Activated T-cell treated with anti-CD3 and anti-CD28 coated beads for 4 hours (primary cell): ENCODE results near the gene KANSL2.
A peak's percentile ranks its signal among the peaks of the same experiment; 100 is the strongest.
"Not testable (repeated sequence)": the region's sequence is repeated elsewhere in the genome, so short reads cannot be mapped to it uniquely, and the experiment has no call there.

ENCODE experiments used
- DNase-seq: peaks from one replicate; pipeline ENCODE4 v3.0.0-alpha.2; 2020

KANSL2 gene

DNA sequence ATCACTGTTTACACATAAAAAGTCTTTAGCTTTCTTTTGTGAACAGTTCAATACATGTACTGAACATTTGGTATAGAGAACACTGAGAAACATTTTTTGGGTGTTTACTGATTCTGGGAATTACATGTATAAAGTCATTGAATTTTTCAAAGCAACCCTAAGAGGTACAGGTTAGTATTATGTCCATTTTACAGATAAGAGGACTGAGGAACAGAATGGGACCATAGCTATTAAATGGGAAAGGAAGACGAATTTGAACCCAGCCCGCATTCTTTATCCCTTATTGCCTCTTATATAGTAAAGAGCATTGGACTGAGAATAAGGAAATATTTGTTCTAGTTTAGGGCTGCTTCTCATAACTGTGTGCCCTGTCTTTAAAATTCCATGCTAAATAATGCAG, 889 bp upstream of the KANSL2 start:
- no peak for DNase-seq

DNA sequence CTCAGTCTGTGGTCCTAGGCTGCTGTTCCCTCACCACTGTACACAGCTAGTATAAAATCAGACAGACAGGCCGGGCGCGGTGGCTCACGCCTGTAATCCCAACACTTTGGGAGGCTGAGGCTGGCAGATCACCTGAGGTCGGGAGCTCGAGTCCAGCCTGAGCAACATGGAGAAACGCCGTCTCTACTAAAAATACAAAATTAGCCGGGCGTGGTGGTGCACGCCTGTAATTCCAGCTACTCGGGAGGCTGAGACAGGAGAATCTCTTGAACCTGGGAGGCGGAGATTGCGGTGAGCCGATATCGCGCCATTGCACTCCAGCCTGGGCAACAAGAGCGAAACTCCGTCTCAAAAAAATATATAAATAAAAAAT, 481 bp upstream of the KANSL2 start:
- DNase-seq = not testable (repeated sequence)

DNA sequence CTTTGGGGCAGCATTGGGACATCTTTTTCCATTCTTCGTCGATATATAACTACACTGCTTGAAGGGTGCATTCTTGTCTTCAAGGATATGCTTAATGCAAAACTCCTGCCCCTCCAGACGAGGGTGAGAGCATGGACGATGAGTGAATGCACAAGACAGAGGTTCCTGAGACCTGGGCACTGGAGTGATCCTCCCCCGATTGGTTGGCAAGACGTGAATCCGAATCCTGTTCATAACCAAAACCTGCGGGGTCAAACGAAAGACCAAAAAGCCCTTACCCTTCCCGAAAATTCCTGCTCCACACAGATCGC, 684 bp downstream of the KANSL2 start:
- DNase-seq = peak; percentile 5

DNA sequence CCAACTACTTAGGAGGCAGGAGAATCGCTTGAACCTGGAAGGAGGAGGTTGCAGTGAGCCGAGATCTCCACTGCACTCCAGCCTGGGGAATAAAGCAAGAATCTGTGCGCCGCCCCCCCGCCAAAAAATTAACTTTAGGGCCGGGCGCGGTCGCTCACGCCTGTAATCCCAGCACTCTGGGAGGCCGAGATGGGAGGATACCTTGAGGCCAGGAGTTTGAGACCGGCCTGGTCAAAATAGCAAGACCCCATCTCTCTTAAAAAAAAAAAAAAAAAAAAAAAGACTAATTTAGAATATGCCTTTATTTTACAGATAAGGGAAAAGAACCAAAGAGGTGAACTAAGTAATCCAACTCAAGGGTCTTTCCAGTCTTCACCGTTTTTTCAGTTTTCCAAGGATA, 1.2 kb downstream of the KANSL2 start:
- no peak for DNase-seq

DNA sequence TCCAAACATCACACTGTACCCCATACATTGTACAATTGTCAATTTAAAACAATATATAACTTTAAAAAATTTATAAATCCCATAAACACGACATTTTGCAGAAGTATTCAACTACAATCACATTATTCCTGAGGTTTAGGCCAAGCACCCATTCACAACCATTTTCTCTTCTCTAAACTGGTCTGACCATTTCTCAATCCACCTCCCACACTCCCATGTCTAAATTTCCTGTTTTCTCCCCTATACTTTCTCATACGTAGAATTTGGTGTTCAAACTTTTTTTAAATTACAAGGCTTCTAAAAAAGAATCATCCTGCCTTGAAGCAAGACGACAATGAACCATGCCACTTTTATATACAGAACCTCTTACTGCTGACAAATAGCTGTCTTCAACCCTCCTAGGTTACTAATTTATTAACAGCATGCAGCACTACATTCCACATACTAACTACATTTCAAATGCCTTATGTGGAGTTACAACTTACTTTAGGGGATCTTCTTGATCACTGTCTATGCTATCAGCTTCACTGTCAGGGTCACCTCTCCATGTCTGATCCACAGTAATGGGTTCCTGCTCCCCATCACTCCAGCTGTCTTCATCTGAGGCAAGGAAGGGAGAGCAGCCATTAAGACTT, 3.4 kb downstream of the KANSL2 start:
- DNase-seq = no peak

DNA sequence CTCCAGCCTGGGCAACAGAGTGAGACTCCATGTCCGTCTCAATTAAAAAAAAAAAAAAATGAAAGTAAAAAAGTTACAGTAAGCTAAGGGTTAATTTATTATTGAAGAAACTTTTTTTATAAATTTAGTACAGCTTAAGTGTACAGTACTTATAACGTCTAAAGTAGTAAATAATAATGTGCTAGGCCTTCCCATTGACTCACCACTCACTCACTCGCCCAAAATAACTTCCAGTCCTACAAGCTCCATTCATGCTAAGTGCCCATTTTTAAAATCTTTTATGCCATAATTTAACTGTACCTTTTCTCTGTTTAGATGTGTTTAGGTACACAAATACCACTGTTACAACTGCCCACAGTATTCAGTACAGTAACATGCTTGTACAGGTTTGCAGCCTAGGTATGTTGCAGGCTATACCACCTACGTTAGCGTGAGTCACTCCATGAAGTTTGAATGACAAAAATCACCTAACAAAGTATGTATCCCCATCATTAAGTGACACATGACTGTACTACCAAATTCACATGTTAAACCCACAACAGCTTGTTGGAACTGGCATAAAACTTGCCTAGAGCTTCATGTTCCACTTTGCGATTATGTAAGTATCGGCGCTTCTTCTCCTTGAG, 10.7 kb downstream of the KANSL2 start:
- DNase-seq = no peak

DNA sequence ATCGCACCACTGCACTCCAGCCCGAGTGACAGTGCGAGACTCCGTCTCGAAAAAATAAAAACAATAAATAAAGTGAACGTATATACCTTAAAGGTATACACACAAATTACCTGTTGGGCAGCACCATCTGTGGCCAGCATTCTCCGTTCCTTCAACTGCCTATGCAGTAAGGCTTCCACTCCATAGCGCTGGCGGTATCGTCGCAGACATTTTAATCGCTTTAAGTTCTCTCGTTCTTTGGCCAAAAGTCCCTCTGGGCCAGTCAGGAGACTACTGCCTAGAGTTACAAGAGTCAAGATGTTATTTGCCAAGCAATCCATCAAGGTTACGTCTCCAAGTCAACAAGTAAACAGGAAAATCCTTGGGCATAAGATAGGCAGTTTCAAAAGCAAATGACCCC, 13.0 kb downstream of the KANSL2 start:
- no peak for DNase-seq

DNA sequence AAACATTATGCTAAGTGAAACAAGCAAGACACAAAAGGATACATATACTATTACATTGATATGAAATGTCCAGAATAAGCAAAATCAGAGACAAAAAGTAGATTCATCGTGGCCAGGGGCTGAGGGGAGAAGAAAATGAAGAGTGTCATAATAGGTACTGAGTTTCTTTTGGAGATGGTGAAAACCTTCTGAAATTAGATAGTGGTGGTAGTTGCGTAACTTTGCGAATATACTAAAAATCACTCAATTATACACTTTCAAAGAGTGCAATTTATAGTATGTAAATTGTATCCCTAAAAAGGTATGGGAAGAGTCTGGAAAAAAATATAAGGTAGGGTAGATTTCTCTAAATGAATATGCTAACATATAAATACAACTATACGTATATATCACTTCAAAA, 22.2 kb downstream of the KANSL2 start:
- no peak for DNase-seq

DNA sequence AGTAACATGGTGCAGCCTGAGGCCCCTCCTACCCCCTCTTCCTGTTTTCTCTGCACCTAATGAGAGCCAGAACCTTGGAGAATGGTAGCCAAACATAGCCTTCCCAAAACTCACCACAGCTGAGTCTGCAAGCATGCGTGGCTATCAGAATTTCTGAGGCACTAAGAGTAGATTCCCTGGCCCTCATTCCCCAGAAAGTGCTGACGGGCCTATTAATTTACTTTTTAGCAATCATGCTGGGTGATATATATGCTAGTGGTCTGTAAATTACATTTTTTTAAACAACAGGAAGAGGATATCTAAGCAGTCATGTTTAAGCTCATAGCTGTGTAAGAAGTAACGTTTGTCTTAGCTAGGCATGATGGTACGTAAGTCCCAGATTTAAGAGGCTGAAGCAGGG, 30.4 kb downstream of the KANSL2 start:
- no peak for DNase-seq

DNA sequence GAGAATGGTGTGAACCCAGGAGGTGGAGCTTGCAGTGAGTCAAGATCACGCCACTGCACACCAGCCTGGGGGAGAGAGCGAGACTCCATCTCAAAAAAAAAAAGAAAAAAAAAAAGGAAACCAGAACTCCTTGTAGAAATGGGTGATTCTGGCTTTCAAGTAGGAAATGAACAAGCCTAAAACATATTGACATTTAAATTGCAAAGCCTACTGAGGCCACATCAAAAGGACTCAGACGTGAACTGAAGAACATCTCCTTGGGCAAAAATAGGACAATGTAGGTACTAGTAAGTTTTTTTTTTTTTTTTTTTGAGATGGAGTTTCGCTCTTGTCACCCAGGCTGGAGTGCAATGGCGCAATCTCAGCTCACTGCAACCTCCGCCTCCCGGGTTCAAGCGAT, 36.7 kb downstream of the KANSL2 start:
- DNase-seq = not testable (repeated sequence)

DNA sequence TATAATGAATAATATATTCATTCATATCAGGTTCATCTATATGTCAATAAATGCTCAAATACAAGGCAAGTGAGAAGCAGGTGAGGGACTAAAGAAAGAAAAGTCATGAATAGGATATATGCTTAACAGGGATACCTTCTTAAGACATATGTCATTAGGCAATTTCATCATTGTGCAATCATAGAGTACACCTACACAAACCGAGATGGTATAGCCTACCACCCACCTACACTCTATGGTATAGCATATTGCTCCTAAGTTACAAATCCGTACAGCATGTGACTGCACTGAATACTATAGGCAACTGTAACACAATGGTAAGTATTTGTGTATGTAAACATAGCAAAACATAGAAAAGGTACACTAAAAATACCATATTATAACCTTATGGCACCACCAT, 39.0 kb downstream of the KANSL2 start:
- DNase-seq = no peak

DNA sequence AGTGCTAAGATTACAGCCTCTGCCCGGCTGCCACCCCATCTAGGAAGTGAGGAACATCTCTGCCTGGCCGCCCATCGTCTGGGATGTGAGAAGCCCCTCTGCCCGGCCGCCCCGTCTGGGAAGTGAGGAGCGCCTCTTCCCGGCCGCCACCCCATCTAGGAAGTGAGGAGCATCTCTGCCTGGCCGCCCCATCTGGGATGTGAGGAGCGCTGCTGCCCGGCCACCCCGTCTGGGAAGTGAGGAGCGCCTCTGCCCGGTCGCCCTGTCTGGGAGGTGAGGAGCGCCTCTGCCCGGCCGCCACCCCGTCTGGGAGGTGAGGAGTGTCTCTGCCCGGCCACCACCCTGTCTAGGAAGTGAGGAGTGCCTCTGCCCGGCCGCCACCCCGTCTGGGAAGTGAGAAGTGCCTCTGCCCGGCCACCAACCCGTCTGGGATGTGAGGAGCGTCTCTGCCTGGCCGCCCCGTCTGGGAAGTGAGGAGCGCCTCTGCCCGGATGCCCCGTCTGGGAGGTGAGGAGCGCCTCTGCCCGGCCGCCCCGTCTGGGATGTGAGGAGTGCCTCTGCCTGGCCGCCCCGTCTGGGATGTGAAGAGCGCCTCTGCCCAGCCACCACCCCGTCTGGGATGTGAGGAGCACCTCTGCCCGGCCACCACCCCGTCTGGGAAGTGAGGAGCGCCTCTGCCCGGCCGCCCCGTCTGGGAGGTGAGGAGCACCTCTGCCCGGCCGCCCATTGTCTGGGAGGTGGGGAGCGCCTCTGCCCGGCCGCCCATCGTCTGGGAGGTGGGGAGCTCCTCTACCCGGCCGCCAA, 40.1 kb downstream of the KANSL2 start:
- DNase-seq = not testable (repeated sequence)

DNA sequence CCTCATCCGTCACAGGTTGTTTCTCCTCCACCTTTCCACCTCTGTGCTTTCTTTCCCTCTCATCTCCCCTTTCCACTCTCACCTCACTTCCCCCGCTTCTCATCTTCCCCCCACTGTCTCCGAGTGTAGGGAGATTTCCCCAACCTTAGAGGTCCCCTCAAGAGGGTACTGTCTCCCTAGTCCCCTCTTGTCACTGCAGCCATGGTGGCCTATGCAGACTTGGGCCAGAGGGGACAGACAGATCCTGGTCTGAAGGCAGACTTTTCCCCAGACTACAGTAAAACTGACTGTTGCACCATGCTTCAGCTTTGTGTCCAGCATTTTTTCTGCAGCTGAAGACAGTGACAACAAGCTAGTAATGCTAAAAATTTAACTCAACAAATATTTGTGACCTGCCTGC, 41.2 kb downstream of the KANSL2 start:
- DNase-seq = no peak

DNA sequence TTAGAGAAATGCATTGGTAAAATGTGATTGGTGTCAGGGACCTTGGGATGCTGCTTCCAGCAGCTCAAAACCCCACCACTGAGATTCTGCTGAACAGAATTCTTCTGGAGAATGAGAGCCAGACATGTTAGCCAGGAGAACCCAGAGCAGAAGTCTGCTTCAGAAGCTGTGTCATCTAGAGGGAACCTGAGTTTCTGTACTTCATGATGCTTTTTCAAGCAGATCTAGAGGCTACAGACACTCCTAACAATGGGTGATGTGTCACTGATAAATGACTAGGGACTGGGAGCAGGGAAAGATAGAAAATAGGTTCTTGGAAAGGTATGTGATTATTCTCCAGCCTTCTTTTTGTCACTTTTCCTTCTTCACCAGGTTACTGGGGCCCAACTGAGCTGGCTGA, 41.6 kb downstream of the KANSL2 start:
- no peak for DNase-seq

DNA sequence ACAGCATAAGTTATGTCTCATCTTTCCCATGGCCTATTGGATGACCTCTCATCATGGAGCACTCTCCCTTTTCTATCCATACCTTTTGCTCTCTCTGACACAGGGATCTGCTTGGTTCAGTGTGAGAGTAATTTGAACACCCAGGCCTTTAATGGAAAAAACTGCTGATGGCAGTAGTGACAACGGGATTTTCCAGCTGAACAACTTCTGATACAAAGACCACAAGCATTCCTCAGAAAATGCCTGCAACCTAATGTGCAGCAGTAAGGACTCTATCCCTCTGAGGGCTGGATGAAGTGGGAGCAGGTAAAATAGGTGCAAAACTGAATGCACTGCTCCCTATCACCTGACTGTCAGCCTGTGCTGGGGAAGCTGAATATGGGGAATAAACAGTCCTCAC, 51.0 kb downstream of the KANSL2 start:
- no peak for DNase-seq

DNA sequence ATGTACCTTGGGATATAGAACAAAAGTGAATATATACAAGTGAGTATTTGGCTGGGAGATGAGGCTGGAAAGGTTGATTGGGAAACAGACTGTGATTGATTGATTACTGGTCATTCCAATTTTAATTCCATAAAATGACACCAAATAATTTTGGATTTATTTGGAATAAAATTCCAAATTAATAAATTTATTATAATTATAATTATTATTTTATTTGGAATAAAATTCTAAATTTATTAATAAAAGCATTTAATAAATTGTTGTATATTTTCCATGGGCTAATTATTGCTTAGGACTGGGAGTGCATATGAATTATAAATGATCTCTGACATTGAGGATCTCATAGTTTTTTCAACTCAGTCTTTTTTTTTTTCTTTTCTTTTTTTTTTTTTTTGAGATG, 51.7 kb downstream of the KANSL2 start:
- no peak for DNase-seq

DNA sequence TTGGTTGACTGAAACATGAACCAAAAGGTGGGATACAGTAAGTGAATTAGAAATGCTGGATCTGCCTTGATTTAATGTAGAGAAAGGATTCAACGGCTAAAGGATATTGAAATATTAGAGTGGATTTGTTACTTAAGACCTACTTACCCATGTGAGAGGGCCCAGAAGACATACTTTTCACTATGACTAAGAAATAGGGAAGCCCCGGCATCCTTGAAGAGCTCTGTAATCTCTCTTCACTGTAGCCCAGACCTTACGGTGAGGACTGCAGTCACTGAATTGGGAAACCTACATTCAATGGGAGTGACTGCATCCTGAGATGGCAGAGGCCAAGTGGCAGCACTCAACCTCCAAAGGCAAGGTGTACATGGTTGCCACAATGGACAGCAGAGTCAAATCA, 52.5 kb downstream of the KANSL2 start:
- no peak for DNase-seq

DNA sequence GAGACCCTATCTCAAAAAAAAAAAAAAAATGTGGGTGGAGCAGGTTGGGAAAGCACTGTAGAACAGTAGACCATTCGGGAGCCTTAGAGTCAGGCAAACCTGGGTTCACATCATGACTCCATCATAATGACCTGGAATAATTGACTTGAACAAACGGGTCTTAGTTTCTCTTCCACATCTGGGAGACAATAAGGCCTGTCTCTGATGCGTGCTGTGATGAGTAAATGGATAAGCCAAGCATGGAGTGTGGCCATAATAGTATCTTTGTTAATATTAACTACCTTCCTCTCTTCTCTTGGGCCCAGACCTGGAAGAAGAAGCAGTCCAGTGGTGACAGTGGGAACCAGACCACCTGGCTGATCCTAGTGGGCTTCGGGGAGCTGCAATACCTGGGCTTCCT, 54.5 kb downstream of the KANSL2 start:
- no peak for DNase-seq

DNA sequence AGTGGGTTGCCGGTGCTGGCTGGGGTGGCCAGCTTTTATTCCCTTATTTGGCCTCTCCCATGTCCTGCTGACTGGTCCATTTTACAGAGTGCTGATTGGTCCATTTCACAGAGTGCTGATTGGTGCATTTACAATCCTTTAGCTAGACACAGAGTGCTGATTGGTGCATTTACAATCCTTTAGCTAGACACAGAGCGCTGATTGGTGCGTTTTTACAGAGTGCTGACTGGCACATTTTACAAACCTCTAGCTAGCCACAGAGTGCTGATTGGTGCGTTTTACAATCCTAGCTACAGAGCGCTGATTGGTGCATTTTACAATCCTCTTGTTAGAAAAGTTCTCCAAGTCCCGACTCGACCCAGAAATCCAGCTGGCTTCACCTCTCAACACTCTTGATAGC, 59.0 kb downstream of the KANSL2 start:
- not testable (repeated sequence) for DNase-seq

DNA sequence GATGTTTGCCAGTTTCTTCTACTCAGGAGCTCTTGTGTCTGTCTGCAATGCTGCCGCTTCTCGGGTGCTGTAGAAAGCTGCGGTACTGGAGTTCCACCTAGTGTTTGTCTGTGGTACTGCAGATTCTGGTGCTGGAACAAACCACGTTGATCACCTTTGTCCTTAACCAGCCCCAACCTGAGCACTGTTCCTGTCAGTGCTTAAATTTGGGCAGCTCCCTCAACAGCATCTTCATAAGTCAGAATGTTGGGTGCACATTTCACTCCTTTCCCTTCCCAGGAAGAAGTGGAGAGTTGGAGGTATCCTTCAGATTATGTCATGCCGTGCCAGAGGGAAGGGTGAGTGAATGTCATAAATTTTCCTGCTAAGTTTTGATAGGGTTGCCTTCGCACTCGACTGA, 63.5 kb downstream of the KANSL2 start:
- DNase-seq = peak; percentile 75

DNA sequence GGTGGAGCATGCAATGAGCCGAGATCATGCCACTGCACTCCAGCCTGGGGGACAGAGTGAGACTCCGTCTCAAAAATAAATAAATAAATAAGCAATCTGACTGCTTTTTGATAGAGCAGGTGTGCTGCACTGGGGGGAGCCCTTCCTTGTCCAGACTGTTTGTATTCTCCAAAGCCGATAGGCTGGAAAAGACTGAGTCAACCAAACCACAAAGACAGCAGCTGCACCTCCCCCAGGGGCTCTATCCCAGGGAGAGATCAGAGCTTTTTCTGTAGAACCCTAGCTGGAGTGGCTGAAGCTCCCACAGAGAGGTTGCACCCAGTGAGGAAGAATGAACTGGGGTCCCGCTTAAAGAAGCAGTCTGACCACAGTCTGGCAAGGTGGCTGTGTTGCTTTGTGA, 66.4 kb downstream of the KANSL2 start:
- no peak for DNase-seq

DNA sequence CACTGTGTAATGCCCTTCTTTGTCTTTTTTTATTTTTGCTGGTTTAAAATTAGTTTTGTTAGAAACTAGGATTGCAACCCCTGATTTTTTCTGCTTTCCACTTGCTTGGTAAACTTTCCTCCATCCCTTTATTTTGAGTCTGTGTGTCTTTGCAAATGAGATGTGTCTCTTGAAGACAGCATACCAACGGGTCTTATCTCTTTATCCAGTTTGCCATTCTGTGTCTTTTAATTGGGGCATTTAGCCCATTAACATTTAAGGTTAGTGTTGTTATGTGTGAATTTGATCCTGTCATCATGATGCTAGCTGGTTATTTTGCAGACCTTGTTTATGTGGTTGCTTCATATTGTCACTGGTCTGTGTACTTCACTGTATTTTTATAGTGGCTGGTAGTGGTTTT, 68.7 kb downstream of the KANSL2 start:
- DNase-seq = no peak
